Keratinocyte (primary cell): ENCODE measurements around the gene ASZ1. TPM values are rescaled to one million over a fixed set of nuclear protein-coding genes. Genes with fewer than 3 reads are reported as not detected.

Experiments
- DNase-seq: peaks from one replicate; pipeline ENCODE4 v3.0.0-alpha.2; 2011; ENCODE audit warnings: low read depth, missing footprints, low spot score
- FAIRE-seq: peaks from 2 replicates; lab custom pipeline; 2011; peaks lifted over from hg19 to GRCh38; lab: Jason Lieb, UNC
- H2AFZ ChIP-seq: 2 replicates; pipeline ENCODE4 v1.6.0; 2012; ENCODE audit warnings: low read length, control low read depth, inconsistent platforms; ENCODE audit not compliant: control insufficient read depth
- H3K27ac ChIP-seq: 2 replicates; pipeline ENCODE4 v1.5.1; 2011; ENCODE audit warnings: low read length; ENCODE audit not compliant: control insufficient read depth, insufficient read depth
- H3K27me3 ChIP-seq: 3 replicates; pipeline ENCODE4 v1.6.0; 2011; ENCODE audit warnings: low read length; ENCODE audit not compliant: control insufficient read depth, insufficient read depth; ENCODE audit errors: extremely low read depth
- H3K36me3 ChIP-seq, 2 experiments: 2 replicates in 1 of 2; 3 replicates in 1 of 2; pipeline ENCODE4 v1.5.1; 2011; ENCODE audit warnings: low read length in 2 of 2, mild to moderate bottlenecking in 1 of 2; ENCODE audit not compliant: control insufficient read depth in 2 of 2, insufficient read depth in 2 of 2; ENCODE audit errors: extremely low read depth in 1 of 2
- H3K4me1 ChIP-seq: 3 replicates; pipeline ENCODE4 v1.5.1; 2011; ENCODE audit warnings: low read length; ENCODE audit not compliant: control insufficient read depth, insufficient read depth; ENCODE audit errors: extremely low read depth
- H3K4me2 ChIP-seq: 3 replicates; pipeline ENCODE4 v1.6.0; 2011; ENCODE audit warnings: low read depth, low read length; ENCODE audit not compliant: control insufficient read depth, insufficient read depth; ENCODE audit errors: extremely low read depth
- H3K4me3 ChIP-seq, 3 experiments: fragments of 200-600 bp in 1 of 3; sonication (generic) in 1 of 3; 2 replicates in 2 of 3; 3 replicates in 1 of 3; pipeline ENCODE4 v1.5.1; 2011 to 2016; ENCODE audit warnings: low read length in 3 of 3, mild to moderate bottlenecking in 3 of 3, control low read depth in 2 of 3, inconsistent platforms in 1 of 3, low read depth in 1 of 3, mixed read lengths in 1 of 3, mixed run types in 1 of 3, moderate library complexity in 1 of 3; ENCODE audit not compliant: control insufficient read depth in 2 of 3, insufficient read depth in 2 of 3; ENCODE audit errors: extremely low read depth in 1 of 3
- H3K79me2 ChIP-seq: 2 replicates; pipeline ENCODE4 v1.6.0; 2012; ENCODE audit warnings: low read length; ENCODE audit not compliant: control insufficient read depth, insufficient read depth
- H3K9ac ChIP-seq: 3 replicates; pipeline ENCODE4 v1.6.0; 2011; ENCODE audit warnings: low read length; ENCODE audit not compliant: control insufficient read depth, insufficient read depth; ENCODE audit errors: extremely low read depth
- H3K9me1 ChIP-seq: 3 replicates; pipeline ENCODE4 v1.6.0; 2011; ENCODE audit warnings: low read length; ENCODE audit not compliant: control insufficient read depth, insufficient read depth; ENCODE audit errors: extremely low read depth
- H3K9me3 ChIP-seq: 2 replicates; pipeline ENCODE4 v1.5.1; 2012; ENCODE audit warnings: low read depth, low read length; ENCODE audit not compliant: control insufficient read depth
- H4K20me1 ChIP-seq: 3 replicates; pipeline ENCODE4 v1.6.0; 2011; ENCODE audit warnings: low read length; ENCODE audit not compliant: control insufficient read depth, insufficient read depth; ENCODE audit errors: extremely low read depth
- CTCF ChIP-seq, 3 experiments: IDR thresholded peaks in 1 of 3; conservative IDR thresholded peaks in 1 of 3; optimal IDR thresholded peaks in 1 of 3; 2 replicates in 2 of 3; 3 replicates in 1 of 3; pipeline versions ENCODE3 to v1.5.1; 2011; ENCODE audit warnings: low read length in 3 of 3, mild to moderate bottlenecking in 3 of 3, moderate library complexity in 2 of 3, control low read depth in 1 of 3, inconsistent platforms in 1 of 3; ENCODE audit not compliant: insufficient read depth in 2 of 3; ENCODE audit errors: extremely low read depth in 1 of 3
- EZH2 ChIP-seq: IDR thresholded peaks from one replicate; pipeline ENCODE4 v1.6.1; 2012; ENCODE audit warnings: inconsistent platforms, mild to moderate bottlenecking, low read length, moderate library complexity
- dilution Hi-C: fragments of 300-500 bp; cut with MboI; formaldehyde crosslinking; loops from one replicate; pipeline ENCODE4 v1.7.0; 2020; ENCODE audit warnings: low sequenced_read_pairs; ENCODE audit not compliant: extremely low pct_ligation_motif_present
- polyA plus RNA-seq, 5 experiments: library from polyadenylated mRNA; depleted of rRNA in 3 of 5; stranded (reverse) in 3 of 5; stranded (forward) in 1 of 5; unstranded in 1 of 5; fragments of >200 nt; gene quantifications; 1 replicate in 1 of 5; 2 replicates in 3 of 5; 3 replicates in 1 of 5; pipeline versions ENCODE4 v1.2.1 to v1.2.3, GENCODE V29; 2011 to 2012; ENCODE audit warnings: missing spikeins in 2 of 5, low read depth in 1 of 5, low replicate concordance in 1 of 5

ASZ1 gene
- polyA plus RNA-seq, 1 donor (not counting 4 experiments of a cell fraction or from before 2014, with no cell fraction given): not detected

- H3K4me2 ChIP-seq: no peak overlapping the region
- H4K20me1 ChIP-seq: no peaks in the 10 kb centered on the region
- dilution Hi-C loops: no loop called here
- H3K4me3 ChIP-seq: no peak overlapping the region
- no peaks in the 10 kb centered on the region for H3K9me3 ChIP-seq
- H3K27ac ChIP-seq: no peak overlapping the region
- no peaks in the 10 kb centered on the region for H3K79me2 ChIP-seq
- no peak overlapping the region for H3K9ac ChIP-seq
- DNase-seq (no peak), FAIRE-seq (no peak)
- H3K9me1 ChIP-seq: no peaks in the 10 kb centered on the region
- TF ChIP-seq CTCF (optimal IDR thresholded peaks at IDR 0.05 in 1 of 3, IDR thresholded peaks at IDR 0.05 in 1 of 3, conservative IDR thresholded peaks at IDR 0.05 in 1 of 3; ENCODE audit: extremely low read depth in 1 of 3, insufficient read depth in 2 of 3, low read length in 3 of 3) (no peak), EZH2 (no peak)
- no peak overlapping the region for H2AFZ ChIP-seq
- no peaks in the 10 kb centered on the region for H3K27me3 ChIP-seq
- H3K36me3 ChIP-seq: no peaks in the 10 kb centered on the region
- H3K4me1 ChIP-seq: no peaks in the 10 kb centered on the region
Measured at GRCh38 chr7:117383046-117383445, 44.2 kb downstream of the ASZ1 start.

GRCh38 chr7:117381362-117381761 lies 45.9 kb downstream of the ASZ1 start:
- H3K36me3 ChIP-seq: no peaks in the 10 kb centered on the region
- H2AFZ ChIP-seq: no peak overlapping the region
- no peaks in the 10 kb centered on the region for H3K9me3 ChIP-seq
- H3K79me2 ChIP-seq: no peaks in the 10 kb centered on the region
- dilution Hi-C loops: no loop called here
- H3K4me2 ChIP-seq: no peak overlapping the region
- TF ChIP-seq CTCF (optimal IDR thresholded peaks at IDR 0.05 in 1 of 3, IDR thresholded peaks at IDR 0.05 in 1 of 3, conservative IDR thresholded peaks at IDR 0.05 in 1 of 3; ENCODE audit: extremely low read depth in 1 of 3, insufficient read depth in 2 of 3, low read length in 3 of 3) (no peak), EZH2 (no peak)
- no peaks in the 10 kb centered on the region for H3K4me1 ChIP-seq
- FAIRE-seq: no peak
- no peak for DNase-seq
- H4K20me1 ChIP-seq: no peaks in the 10 kb centered on the region
- H3K27me3 ChIP-seq: no peaks in the 10 kb centered on the region
- H3K4me3 ChIP-seq: no peak overlapping the region
- H3K9me1 ChIP-seq: no peaks in the 10 kb centered on the region
- H3K27ac ChIP-seq: no peak overlapping the region
- no peak overlapping the region for H3K9ac ChIP-seq
